ENCODE measurements around the gene SH3TC1. TPM values are rescaled to one million over a fixed set of nuclear protein-coding genes. Genes with fewer than 3 reads are reported as not detected.

The SH3TC1 gene
- total RNA-seq, 1 donor from 2014 or later, result 12.5 TPM

- no peak for TF ChIP-seq CTCF (IDR thresholded peaks at IDR 0.05; ENCODE audit: unreplicated experiment)
- Mint-ChIP-seq H3K4me3 (ENCODE audit: low read depth) (no peak overlapping the region), H3K9me3 (ENCODE audit: low read depth) (no peaks in the 10 kb centered on the region), H3K27ac (peak overlapping the region; percentile 71), H3K27me3 (no peaks in the 10 kb centered on the region), H3K4me1 (ENCODE audit: low read depth) (peaks cover 11% of the 10 kb centered on the region), H3K36me3 (ENCODE audit: insufficient read depth) (no peaks in the 10 kb centered on the region)
- DNase-seq (ENCODE audit: low spot score, unreplicated experiment), result no peak
Observed at GRCh38 chr4:8184061-8184460, 15.0 kb upstream of the SH3TC1 start.

DNA sequence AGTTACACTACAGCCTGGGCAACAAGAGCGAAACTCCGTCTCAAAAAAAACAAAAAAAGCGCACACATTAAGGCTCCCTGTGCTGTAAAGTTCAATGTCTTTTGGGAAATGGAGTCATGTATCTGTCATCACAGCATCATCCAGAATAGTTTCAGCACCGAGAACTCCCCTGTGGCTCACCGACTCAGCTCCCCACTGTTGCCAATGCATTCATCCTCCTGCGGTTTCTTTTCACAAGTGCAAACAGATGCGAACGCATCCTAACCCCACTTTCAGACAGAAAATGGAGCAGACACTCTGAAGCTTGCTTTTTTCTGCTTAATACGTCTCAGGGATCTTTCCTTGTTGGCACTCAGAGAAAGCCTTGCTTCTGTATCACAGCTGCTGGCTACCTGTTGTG, 13.8 kb upstream of the SH3TC1 start:
- no peaks in the 10 kb centered on the region for H3K36me3 Mint-ChIP-seq (ENCODE audit: insufficient read depth)
- no peak overlapping the region for H3K4me3 Mint-ChIP-seq (ENCODE audit: low read depth)

DNA sequence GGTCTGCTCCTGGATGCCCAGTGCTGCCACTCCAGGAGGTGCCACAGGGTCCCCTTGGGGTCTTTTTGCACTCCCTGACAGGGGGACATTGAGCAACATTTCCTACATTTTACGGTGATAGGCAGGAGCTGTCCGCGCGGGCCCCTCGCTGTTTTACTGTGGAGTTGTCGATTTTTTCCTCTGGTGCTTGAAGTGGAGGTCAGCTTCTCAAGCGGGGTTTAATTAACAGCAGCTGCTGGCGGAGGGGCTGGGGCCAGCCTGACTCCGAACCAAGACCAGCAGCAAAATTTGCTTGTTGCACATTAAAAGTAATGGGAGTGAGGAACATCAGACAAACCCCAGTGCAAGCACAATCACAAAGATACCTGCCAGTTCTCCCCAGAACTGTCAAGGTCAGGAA, 13.2 kb upstream of the SH3TC1 start:
- TF ChIP-seq CTCF (IDR thresholded peaks at IDR 0.05; ENCODE audit: unreplicated experiment), result no peak
- H3K4me3 Mint-ChIP-seq (ENCODE audit: low read depth), result no peak overlapping the region

More for the DNA sequence above, 13.8 kb upstream of the SH3TC1 start:
- no peak for TF ChIP-seq CTCF (IDR thresholded peaks at IDR 0.05; ENCODE audit: unreplicated experiment)
- no peak for DNase-seq (ENCODE audit: low spot score, unreplicated experiment)
- no peak overlapping the region for H3K27ac Mint-ChIP-seq
- no peaks in the 10 kb centered on the region for H3K27me3 Mint-ChIP-seq
- no peaks in the 10 kb centered on the region for H3K9me3 Mint-ChIP-seq (ENCODE audit: low read depth)
- peaks cover 11% of the 10 kb centered on the region for H3K4me1 Mint-ChIP-seq (ENCODE audit: low read depth)

DNA sequence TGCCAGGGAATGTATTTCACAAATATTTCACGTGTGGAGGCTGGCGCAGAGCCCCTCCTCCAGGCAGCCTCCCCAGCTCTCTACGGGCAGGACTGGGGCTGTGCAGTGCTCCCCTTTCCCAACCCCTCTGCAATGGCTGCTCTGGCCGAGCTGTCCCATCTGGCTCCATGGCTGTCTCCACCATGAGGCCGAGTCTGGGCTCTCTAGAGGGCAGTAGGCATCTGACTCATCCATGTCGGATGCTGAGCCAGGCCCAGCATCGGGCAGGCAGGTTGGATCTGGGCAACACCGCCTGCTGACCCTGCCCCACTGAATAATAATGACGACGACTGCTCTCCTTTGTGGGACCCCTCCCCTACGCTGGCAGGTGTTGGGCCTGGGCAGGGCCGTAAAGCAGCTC, 11.0 kb upstream of the SH3TC1 start:
- H3K27ac Mint-ChIP-seq, result no peak overlapping the region
- DNase-seq (ENCODE audit: low spot score, unreplicated experiment), result no peak
- no peaks in the 10 kb centered on the region for H3K36me3 Mint-ChIP-seq (ENCODE audit: insufficient read depth)
- no peak for TF ChIP-seq CTCF (IDR thresholded peaks at IDR 0.05; ENCODE audit: unreplicated experiment)
- no peaks in the 10 kb centered on the region for H3K9me3 Mint-ChIP-seq (ENCODE audit: low read depth)
- no peaks in the 10 kb centered on the region for H3K27me3 Mint-ChIP-seq
- H3K4me1 Mint-ChIP-seq (ENCODE audit: low read depth), result peaks cover 11% of the 10 kb centered on the region
- no peak overlapping the region for H3K4me3 Mint-ChIP-seq (ENCODE audit: low read depth)

More for the DNA sequence above, 13.2 kb upstream of the SH3TC1 start:
- Mint-ChIP-seq H3K36me3 (ENCODE audit: insufficient read depth) (no peaks in the 10 kb centered on the region), H3K9me3 (ENCODE audit: low read depth) (no peaks in the 10 kb centered on the region), H3K27me3 (no peaks in the 10 kb centered on the region), H3K4me1 (ENCODE audit: low read depth) (peaks cover 9% of the 10 kb centered on the region), H3K27ac (no peak overlapping the region)
- DNase-seq (ENCODE audit: low spot score, unreplicated experiment), result no peak

DNA sequence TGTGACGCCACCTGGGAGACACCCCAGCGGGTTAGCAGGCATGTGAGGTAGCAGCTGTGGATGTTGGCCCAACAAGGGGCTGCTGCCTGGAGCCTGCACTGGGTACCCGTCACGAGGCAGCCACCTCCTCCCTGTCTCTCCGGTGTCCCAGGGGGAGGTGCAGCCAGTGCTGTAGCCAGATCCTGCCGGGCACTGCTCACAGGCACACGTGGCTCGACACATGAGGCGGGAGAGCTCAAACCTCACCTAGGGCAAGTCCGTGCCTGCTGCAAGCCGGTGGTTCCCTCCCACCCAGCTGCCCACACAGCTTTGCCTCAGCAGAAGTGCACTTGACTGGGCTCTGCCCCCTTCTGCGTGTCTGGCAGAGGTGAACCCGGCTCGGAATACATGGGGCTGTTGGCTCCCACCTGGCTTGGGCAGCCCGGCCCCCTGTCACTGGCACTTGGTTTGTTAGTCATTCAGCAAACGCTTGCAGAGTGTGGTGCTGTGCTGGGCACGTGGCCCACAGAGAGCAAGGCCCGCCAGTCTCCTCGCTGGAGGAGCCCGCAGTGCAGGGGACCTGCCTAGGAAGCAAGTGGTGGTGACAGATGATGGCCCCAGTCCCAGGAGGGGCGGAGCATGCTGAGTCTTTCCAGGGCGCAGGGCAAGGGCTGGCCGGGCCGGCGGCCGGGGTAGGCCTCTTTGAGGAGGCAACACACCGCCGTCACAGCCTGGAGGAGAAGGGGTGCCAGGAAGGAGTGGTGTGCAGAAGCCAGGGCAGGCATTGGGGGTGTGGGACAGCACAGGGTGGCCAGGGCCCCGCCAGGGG, 10.1 kb upstream of the SH3TC1 start:
- Mint-ChIP-seq H3K4me3 (ENCODE audit: low read depth) (no peak overlapping the region), H3K4me1 (ENCODE audit: low read depth) (peaks cover 11% of the 10 kb centered on the region), H3K36me3 (ENCODE audit: insufficient read depth) (no peaks in the 10 kb centered on the region), H3K27ac (no peak overlapping the region), H3K27me3 (no peaks in the 10 kb centered on the region), H3K9me3 (ENCODE audit: low read depth) (no peaks in the 10 kb centered on the region)
- TF ChIP-seq CTCF (IDR thresholded peaks at IDR 0.05; ENCODE audit: unreplicated experiment), result no peak
- no peak for DNase-seq (ENCODE audit: low spot score, unreplicated experiment)
